Loucy (cell line): ENCODE results near the gene LTBP2.

Experiments used
- H2AFZ ChIP-seq: fragments of 200-600 bp; sonication (generic); 2 replicates; pipeline ENCODE4 v1.6.0; 2016; ENCODE audit warnings: antibody characterized with exemption, mild to moderate bottlenecking, low read length, moderate library complexity
- H3F3A ChIP-seq: fragments of 200-600 bp; 2 replicates; pipeline ENCODE4 v1.6.0; 2016; ENCODE audit warnings: antibody characterized with exemption, low read depth, mild to moderate bottlenecking
- H3K27me3 ChIP-seq: fragments of 200-600 bp; sonication (generic); 2 replicates; pipeline ENCODE4 v1.6.1; 2014; ENCODE audit warnings: low read length, mild to moderate bottlenecking; ENCODE audit not compliant: insufficient read depth, poor library complexity, severe bottlenecking
- H3K36me3 ChIP-seq: fragments of 200-600 bp; sonication (generic); 2 replicates; pipeline ENCODE4 v1.6.1; 2016; ENCODE audit warnings: low read length; ENCODE audit not compliant: insufficient read depth
- H3K4me1 ChIP-seq: fragments of 200-600 bp; sonication (generic); 2 replicates; pipeline ENCODE4 v1.5.1; 2014; ENCODE audit warnings: low read length, mild to moderate bottlenecking; ENCODE audit not compliant: insufficient read depth, poor library complexity, severe bottlenecking
- H3K4me2 ChIP-seq: fragments of 200-600 bp; sonication (generic); 2 replicates; pipeline ENCODE4 v1.6.0; 2014; ENCODE audit warnings: antibody characterized with exemption, low read length, low read depth, mild to moderate bottlenecking; ENCODE audit not compliant: poor library complexity, severe bottlenecking
- H3K4me3 ChIP-seq: fragments of 200-600 bp; sonication (generic); 2 replicates; pipeline ENCODE4 v1.5.1; 2014; ENCODE audit warnings: low read length, mild to moderate bottlenecking, mixed read lengths; ENCODE audit not compliant: poor library complexity, severe bottlenecking
- H3K79me2 ChIP-seq: fragments of 200-600 bp; sonication (generic); 2 replicates; pipeline ENCODE4 v1.6.1; 2014; ENCODE audit warnings: low read length; ENCODE audit not compliant: insufficient read depth
- H3K9ac ChIP-seq: fragments of 200-600 bp; sonication (generic); 2 replicates; pipeline ENCODE4 v1.6.0; 2014; ENCODE audit warnings: mild to moderate bottlenecking, low read depth, low read length, moderate library complexity; ENCODE audit not compliant: poor library complexity, severe bottlenecking
- H3K9me2 ChIP-seq: fragments of 200-600 bp; sonication (generic); replicated peaks from 2 replicates; pipeline ENCODE4 v1.6.1; 2016; ENCODE audit warnings: low read depth, low read length, mixed read lengths
- H3K9me3 ChIP-seq: fragments of 200-600 bp; sonication (generic); 2 replicates; pipeline ENCODE4 v1.6.1; 2014; ENCODE audit warnings: mild to moderate bottlenecking, antibody characterized with exemption, low read length, low read depth; ENCODE audit not compliant: insufficient read depth
- H4K20me1 ChIP-seq: fragments of 200-600 bp; sonication (generic); 2 replicates; pipeline ENCODE4 v1.6.0; 2014; ENCODE audit warnings: antibody characterized with exemption, low read length, mild to moderate bottlenecking; ENCODE audit not compliant: insufficient read depth, poor library complexity, severe bottlenecking
- CTCF ChIP-seq: fragments of 200-600 bp; sonication (generic); conservative IDR thresholded peaks from 2 replicates; pipeline ENCODE4 v1.5.1; 2014; ENCODE audit warnings: mild to moderate bottlenecking, antibody characterized with exemption, low read length
- EZH2phosphoT487 ChIP-seq: fragments of 200-600 bp; IDR thresholded peaks from 2 replicates; pipeline ENCODE4 v1.6.1; 2018; ENCODE audit warnings: antibody characterized with exemption, mild to moderate bottlenecking, moderate library complexity, borderline replicate concordance

The LTBP2 gene

DNA sequence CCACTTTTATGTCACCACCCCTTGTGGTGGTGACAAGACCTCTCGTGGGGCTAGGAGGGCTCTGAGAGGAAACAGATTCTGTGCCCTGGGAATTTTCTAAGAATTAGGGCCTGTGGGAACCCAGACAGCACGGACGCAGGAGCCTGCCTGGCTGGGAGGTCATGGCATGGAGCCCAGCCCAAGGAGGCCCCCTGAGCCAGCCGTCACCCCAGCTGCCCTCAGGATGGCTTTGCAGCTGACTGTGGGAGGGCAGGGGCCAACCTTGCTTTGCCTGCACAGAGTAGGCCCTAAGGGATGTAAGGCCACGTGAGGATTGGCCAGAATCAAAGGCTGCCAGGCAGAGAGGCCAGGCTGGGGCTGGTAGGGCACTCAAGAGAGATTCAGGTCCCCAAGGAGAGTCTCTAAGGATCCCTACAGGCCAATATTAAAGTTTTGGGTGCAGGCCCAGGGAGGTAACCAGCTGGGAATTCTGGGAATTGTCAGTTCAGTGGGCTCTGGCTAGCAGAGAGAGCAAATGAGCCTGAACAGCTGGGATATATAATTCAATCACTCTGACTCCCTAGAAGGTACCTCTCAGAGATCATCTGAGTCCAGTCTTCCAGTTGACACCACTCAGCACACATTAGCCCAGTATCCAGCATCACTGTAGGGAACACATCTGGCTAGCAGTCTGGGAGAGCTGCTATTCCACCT is 6.4 kb downstream of the LTBP2 start:
- Histone ChIP-seq H3K36me3 (no peaks in the 10 kb centered on the region), H3K9ac (no peak overlapping the region), H3K79me2 (no peaks in the 10 kb centered on the region), H3K4me2 (no peak overlapping the region), H2AFZ (no peak overlapping the region), H3K9me2 (no peaks in the 10 kb centered on the region), H3K4me1 (no peaks in the 10 kb centered on the region), H4K20me1 (no peaks in the 10 kb centered on the region), H3K4me3 (no peak overlapping the region), H3K27me3 (no peaks in the 10 kb centered on the region), H3K9me3 (no peaks in the 10 kb centered on the region), H3F3A (no peaks in the 10 kb centered on the region)
- TF ChIP-seq CTCF (no peak), EZH2phosphoT487 (no peak)

DNA sequence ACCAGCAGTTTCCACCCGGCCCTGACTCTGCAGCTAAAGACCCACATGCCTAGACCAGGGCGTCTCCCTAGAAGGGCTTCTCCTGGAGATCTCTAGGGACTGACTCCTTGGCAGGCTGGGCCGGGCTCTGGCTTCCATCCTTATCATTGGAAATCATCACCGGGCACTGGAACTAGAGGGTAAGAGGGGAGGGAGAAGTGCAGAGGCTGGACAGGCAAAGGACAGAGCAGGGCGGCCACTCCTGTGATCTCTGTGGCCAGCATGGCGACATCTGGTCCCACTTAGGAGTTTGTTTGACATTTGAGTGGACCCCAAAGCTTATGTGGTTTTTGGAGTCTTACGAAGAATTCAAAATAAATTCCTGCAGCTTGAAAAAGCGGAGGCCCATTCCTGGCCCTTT is 7.1 kb downstream of the LTBP2 start:
- TF ChIP-seq EZH2phosphoT487 (no peak), CTCF (no peak)
- H3K79me2 ChIP-seq: no peaks in the 10 kb centered on the region
- H3K36me3 ChIP-seq: no peaks in the 10 kb centered on the region
- no peaks in the 10 kb centered on the region for H3F3A ChIP-seq
- no peaks in the 10 kb centered on the region for H3K9me3 ChIP-seq
- H3K4me3 ChIP-seq: no peak overlapping the region
- no peaks in the 10 kb centered on the region for H3K9me2 ChIP-seq
- H3K4me2 ChIP-seq: no peak overlapping the region
- no peaks in the 10 kb centered on the region for H3K27me3 ChIP-seq
- H4K20me1 ChIP-seq: no peaks in the 10 kb centered on the region
- H3K9ac ChIP-seq: no peak overlapping the region
- H2AFZ ChIP-seq: no peak overlapping the region
- H3K4me1 ChIP-seq: no peaks in the 10 kb centered on the region

DNA sequence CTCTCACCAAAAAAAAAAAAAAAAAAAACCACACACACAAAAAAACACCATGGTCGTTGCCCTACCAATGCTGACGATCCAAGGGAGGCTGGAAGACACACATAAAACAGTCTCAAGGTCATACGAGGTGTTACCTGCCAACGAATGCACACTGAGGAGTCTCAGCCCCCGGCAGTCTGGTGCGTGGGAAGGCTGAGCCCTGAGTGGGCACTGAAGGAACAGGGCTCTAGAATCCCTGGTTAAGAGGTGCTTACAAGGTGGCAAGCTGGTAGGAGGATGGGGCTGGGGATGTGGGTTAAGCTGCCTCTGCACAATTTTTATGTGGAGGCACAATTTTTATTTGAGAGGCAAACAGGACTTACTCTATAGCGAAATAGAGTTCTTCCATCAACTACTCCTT is 7.9 kb downstream of the LTBP2 start:
- H2AFZ ChIP-seq: no peak overlapping the region
- no peak for TF ChIP-seq CTCF
- no peak for TF ChIP-seq EZH2phosphoT487
- H3K27me3 ChIP-seq: no peaks in the 10 kb centered on the region
- H3K9ac ChIP-seq: no peak overlapping the region
- H3K79me2 ChIP-seq: no peaks in the 10 kb centered on the region
- H3K4me3 ChIP-seq: no peak overlapping the region
- no peaks in the 10 kb centered on the region for H3K9me3 ChIP-seq
- H4K20me1 ChIP-seq: no peaks in the 10 kb centered on the region
- H3K36me3 ChIP-seq: no peaks in the 10 kb centered on the region
- no peak overlapping the region for H3K4me2 ChIP-seq
- H3K4me1 ChIP-seq: no peaks in the 10 kb centered on the region
- H3F3A ChIP-seq: no peaks in the 10 kb centered on the region
- no peaks in the 10 kb centered on the region for H3K9me2 ChIP-seq
